ENCODE measurements around the gene PAX6. TPM values are rescaled to one million over a fixed set of nuclear protein-coding genes. Genes with fewer than 3 reads are reported as not detected.

Gene PAX6
- total RNA-seq, 1 donor from 2014 or later: 2.7 TPM

GRCh38 chr11:31793264-31793663 lies 17.9 kb downstream of the PAX6 start:
- Mint-ChIP-seq H3K4me3 (ENCODE audit: unreplicated experiment) (no peak overlapping the region), H3K4me1 (ENCODE audit: unreplicated experiment) (peaks cover 17% of the 10 kb centered on the region), H3K27me3 (ENCODE audit: unreplicated experiment) (peaks cover 16% of the 10 kb centered on the region), H3K36me3 (ENCODE audit: low read depth, unreplicated experiment) (no peaks in the 10 kb centered on the region), H3K9me3 (ENCODE audit: unreplicated experiment) (no peaks in the 10 kb centered on the region), H3K27ac (ENCODE audit: unreplicated experiment) (no peak overlapping the region)
- no peak for DNase-seq (ENCODE audit: low spot score)
- no peak for TF ChIP-seq CTCF (IDR thresholded peaks at IDR 0.05; ENCODE audit: unreplicated experiment)

- no peaks in the 10 kb centered on the region for H3K9me3 Mint-ChIP-seq (ENCODE audit: unreplicated experiment)
Measured at GRCh38 chr11:31792456-31792855, 18.7 kb downstream of the PAX6 start.

GRCh38 chr11:31792036-31792435 lies 19.1 kb downstream of the PAX6 start:
- peaks cover 9% of the 10 kb centered on the region for H3K27me3 Mint-ChIP-seq (ENCODE audit: unreplicated experiment)
- no peak overlapping the region for H3K4me3 Mint-ChIP-seq (ENCODE audit: unreplicated experiment)
- H3K27ac Mint-ChIP-seq (ENCODE audit: unreplicated experiment): no peak overlapping the region
- no peak for TF ChIP-seq CTCF (IDR thresholded peaks at IDR 0.05; ENCODE audit: unreplicated experiment)
- H3K4me1 Mint-ChIP-seq (ENCODE audit: unreplicated experiment): peaks cover 10% of the 10 kb centered on the region
- H3K36me3 Mint-ChIP-seq (ENCODE audit: low read depth, unreplicated experiment): no peaks in the 10 kb centered on the region
- H3K9me3 Mint-ChIP-seq (ENCODE audit: unreplicated experiment): no peaks in the 10 kb centered on the region
- no peak for DNase-seq (ENCODE audit: low spot score)

More at GRCh38 chr11:31792456-31792855, 18.7 kb downstream of the PAX6 start:
- no peak overlapping the region for H3K4me3 Mint-ChIP-seq (ENCODE audit: unreplicated experiment)
- H3K4me1 Mint-ChIP-seq (ENCODE audit: unreplicated experiment): peaks cover 13% of the 10 kb centered on the region
- DNase-seq (ENCODE audit: low spot score): no peak
- no peaks in the 10 kb centered on the region for H3K36me3 Mint-ChIP-seq (ENCODE audit: low read depth, unreplicated experiment)
- H3K27ac Mint-ChIP-seq (ENCODE audit: unreplicated experiment): no peak overlapping the region
- H3K27me3 Mint-ChIP-seq (ENCODE audit: unreplicated experiment): peaks cover 12% of the 10 kb centered on the region
- no peak for TF ChIP-seq CTCF (IDR thresholded peaks at IDR 0.05; ENCODE audit: unreplicated experiment)

GRCh38 chr11:31790649-31791048 lies 20.5 kb downstream of the PAX6 start:
- Mint-ChIP-seq H3K36me3 (ENCODE audit: low read depth, unreplicated experiment) (no peaks in the 10 kb centered on the region), H3K4me3 (ENCODE audit: unreplicated experiment) (no peak overlapping the region), H3K27me3 (ENCODE audit: unreplicated experiment) (peaks cover 3% of the 10 kb centered on the region), H3K27ac (ENCODE audit: unreplicated experiment) (no peak overlapping the region), H3K9me3 (ENCODE audit: unreplicated experiment) (no peaks in the 10 kb centered on the region), H3K4me1 (ENCODE audit: unreplicated experiment) (peaks cover 6% of the 10 kb centered on the region)
- no peak for DNase-seq (ENCODE audit: low spot score)
- TF ChIP-seq CTCF (IDR thresholded peaks at IDR 0.05; ENCODE audit: unreplicated experiment): no peak

- DNase-seq (ENCODE audit: low spot score): no peak
- TF ChIP-seq CTCF (IDR thresholded peaks at IDR 0.05; ENCODE audit: unreplicated experiment): no peak
- no peak overlapping the region for H3K4me3 Mint-ChIP-seq (ENCODE audit: unreplicated experiment)
- no peaks in the 10 kb centered on the region for H3K27me3 Mint-ChIP-seq (ENCODE audit: unreplicated experiment)
- H3K9me3 Mint-ChIP-seq (ENCODE audit: unreplicated experiment): no peaks in the 10 kb centered on the region
- H3K4me1 Mint-ChIP-seq (ENCODE audit: unreplicated experiment): no peaks in the 10 kb centered on the region
- H3K36me3 Mint-ChIP-seq (ENCODE audit: low read depth, unreplicated experiment): no peaks in the 10 kb centered on the region
- no peak overlapping the region for H3K27ac Mint-ChIP-seq (ENCODE audit: unreplicated experiment)
Measured at GRCh38 chr11:31788085-31788484, 23.0 kb downstream of the PAX6 start.

Measured in endothelial cell (in vitro differentiated cells).